ENCODE data around the gene PRSS3.
"Not testable (repeated sequence)": the region's sequence is repeated elsewhere in the genome, so short reads cannot be mapped to it uniquely, and the experiment has no call there.

GRCh38 chr9:33808979-33809322 is 13.6 kb downstream of the PRSS3 start:
- not testable (repeated sequence) for TF ChIP-seq ZNF274 (IDR thresholded peaks at IDR 0.05; ENCODE audit: low read depth, low read length); YY1 (IDR thresholded peaks at IDR 0.05; ENCODE audit: insufficient read depth, insufficient read length); SUZ12 (IDR thresholded peaks at IDR 0.05; ENCODE audit: extremely low read depth, insufficient read depth, insufficient read length)
